ENCODE measurements around the gene ENO2. TPM values are rescaled to one million over a fixed set of nuclear protein-coding genes. Genes with fewer than 3 reads are reported as not detected.

Gene ENO2
- total RNA-seq, 1 donor from 2014 or later: 33.7 TPM

DNA sequence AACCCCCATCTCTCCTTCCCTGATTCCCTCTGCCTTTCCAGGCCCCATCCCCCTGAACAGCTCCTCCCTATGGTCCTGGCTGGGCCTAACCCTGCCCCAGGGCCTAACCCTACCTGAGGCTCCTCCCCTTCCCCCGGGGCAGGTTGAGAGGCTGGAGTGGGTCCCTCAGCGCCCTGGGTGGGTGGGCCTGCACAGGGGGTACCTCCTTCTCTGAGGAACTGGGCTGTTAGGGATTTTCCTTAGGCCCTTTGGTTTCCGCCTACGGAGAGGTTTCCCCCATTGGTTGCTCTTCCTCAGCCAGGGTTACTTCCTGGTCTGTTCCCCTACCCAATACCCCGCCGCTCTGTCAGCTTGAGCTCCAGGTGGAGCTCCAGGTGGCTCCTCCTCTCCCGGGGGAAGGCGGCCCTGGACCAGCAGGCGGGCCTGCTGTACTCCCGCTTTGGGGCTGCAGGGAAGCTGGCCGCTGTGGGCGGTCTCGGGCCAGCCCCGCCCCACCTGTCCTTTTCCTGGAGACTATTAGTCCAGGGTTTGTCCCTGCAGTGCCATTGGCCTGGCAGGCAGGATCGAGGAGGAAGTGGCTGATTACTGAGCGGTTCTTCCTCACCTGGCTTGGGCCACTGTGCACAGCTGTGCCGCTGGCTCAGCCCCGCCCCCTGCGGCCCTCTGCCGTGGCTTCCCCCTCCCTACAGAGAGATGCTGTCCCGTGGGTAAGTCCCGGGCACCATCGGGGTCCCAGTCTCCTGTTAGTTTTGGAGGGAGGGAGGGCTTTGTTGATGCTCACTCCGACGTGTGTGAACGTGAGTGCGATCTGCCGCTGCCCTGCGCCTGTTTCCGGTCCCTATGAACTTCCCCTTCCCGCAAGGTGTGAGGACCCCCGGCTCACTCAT, 31.9 kb downstream of the ENO2 start:
- no peaks in the 10 kb centered on the region for H3K27me3 ChIP-seq (ENCODE audit: control insufficient read depth, insufficient read depth, low read length)
- H3K4me3 ChIP-seq (ENCODE audit: low read depth, low read length): peak overlapping the region; percentile 60
- TF ChIP-seq, protein P1, sequence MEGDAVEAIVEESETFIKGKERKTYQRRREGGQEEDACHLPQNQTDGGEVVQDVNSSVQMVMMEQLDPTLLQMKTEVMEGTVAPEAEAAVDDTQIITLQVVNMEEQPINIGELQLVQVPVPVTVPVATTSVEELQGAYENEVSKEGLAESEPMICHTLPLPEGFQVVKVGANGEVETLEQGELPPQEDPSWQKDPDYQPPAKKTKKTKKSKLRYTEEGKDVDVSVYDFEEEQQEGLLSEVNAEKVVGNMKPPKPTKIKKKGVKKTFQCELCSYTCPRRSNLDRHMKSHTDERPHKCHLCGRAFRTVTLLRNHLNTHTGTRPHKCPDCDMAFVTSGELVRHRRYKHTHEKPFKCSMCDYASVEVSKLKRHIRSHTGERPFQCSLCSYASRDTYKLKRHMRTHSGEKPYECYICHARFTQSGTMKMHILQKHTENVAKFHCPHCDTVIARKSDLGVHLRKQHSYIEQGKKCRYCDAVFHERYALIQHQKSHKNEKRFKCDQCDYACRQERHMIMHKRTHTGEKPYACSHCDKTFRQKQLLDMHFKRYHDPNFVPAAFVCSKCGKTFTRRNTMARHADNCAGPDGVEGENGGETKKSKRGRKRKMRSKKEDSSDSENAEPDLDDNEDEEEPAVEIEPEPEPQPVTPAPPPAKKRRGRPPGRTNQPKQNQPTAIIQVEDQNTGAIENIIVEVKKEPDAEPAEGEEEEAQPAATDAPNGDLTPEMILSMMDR (IDR thresholded peaks at IDR 0.05; ENCODE audit: insufficient read depth, low read length, poor library complexity, severe bottlenecking): no peak
- DNase-seq (ENCODE audit: low read depth): peak; percentile 84
- H3K36me3 ChIP-seq (ENCODE audit: control insufficient read depth, insufficient read depth, low read length): no peaks in the 10 kb centered on the region

DNA sequence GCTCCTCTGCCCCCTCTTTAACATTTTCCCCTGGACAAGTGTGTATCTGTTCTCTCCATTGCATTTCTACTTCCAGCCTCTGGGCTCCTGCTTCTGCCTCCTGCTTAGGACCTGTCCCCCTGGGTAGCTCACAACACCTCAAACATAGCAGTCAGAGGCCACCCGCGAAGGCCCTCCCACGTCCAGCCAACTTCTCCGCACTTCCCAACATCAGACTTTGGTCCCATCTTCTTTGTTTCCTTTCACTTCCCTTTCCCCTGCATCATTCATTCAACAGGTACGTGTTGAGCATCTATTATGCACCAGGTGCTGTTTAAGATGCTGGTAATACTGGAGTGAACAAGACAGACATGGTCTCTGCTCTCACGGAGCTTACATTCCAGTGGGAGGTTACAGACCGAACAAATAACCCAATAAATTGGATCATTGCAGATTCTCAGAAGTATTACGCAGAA, 32.6 kb downstream of the ENO2 start:
- peak overlapping the region; percentile 60 for H3K4me3 ChIP-seq (ENCODE audit: low read depth, low read length)
- TF ChIP-seq, protein P1 (IDR thresholded peaks at IDR 0.05; ENCODE audit: insufficient read depth, low read length, poor library complexity, severe bottlenecking): no peak

DNA sequence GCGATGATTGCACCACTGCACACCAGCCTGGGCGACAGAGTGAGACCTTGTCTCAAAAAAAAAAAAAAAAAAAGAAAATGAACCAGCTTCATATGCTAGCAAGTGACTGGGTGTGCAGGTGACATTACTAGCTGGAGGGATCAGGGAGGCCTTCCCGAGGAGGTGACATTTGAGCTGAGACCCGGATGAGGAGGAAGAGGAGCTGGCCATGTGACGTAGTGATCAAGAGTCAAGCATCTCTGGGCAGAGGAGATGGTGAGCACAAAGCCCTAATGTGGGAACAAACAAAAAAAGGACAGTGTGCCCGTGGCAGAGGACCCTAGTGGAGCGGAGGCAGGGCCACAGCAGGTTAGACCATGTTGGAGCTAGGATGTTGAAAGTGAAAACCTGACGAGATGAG, 33.2 kb downstream of the ENO2 start:
- Histone ChIP-seq H3K4me3 (ENCODE audit: low read depth, low read length) (no peak overlapping the region), H3K36me3 (ENCODE audit: control insufficient read depth, insufficient read depth, low read length) (no peaks in the 10 kb centered on the region), H3K27me3 (ENCODE audit: control insufficient read depth, insufficient read depth, low read length) (no peaks in the 10 kb centered on the region)
- DNase-seq (ENCODE audit: low read depth): no peak
- TF ChIP-seq, protein P1 (IDR thresholded peaks at IDR 0.05; ENCODE audit: insufficient read depth, low read length, poor library complexity, severe bottlenecking): no peak

More for the DNA sequence above, 32.6 kb downstream of the ENO2 start:
- no peaks in the 10 kb centered on the region for H3K36me3 ChIP-seq (ENCODE audit: control insufficient read depth, insufficient read depth, low read length)
- H3K27me3 ChIP-seq (ENCODE audit: control insufficient read depth, insufficient read depth, low read length): no peaks in the 10 kb centered on the region
- no peak for DNase-seq (ENCODE audit: low read depth)

DNA sequence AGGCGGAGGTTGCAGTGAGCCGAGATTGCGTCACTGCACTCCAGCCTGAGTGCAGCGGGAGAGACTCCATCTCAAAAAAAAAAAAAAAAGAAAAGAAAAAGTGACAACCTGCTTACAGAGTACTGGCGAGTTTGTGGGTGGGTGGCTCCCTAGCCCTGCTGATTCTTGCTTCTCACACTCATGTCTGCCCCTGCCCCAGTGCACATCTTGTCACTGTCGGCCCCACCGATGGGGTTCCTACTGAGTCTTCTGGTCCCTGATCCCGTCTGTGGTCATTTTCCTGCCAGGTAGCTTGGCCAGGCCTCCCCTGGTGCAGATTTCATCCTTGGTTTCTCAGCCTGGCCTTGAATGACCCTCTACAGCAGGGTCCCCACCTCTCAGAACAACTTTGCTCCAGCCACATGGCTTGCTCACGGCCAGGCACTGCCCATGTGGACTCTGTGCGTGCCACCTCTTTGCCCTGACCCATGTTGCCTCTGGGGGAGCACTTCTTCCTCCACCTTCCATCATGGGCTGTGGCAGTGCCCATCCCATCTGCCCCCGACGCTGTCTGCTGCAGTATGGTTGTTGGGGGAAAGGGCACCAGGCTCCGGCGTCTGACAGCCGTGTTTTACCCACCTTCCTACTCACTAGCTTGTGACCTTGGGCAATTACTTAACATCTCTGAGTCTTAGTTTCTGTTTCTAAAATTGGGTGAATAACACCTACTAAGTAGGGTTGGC, 34.7 kb downstream of the ENO2 start:
- TF ChIP-seq, protein P1 (IDR thresholded peaks at IDR 0.05; ENCODE audit: insufficient read depth, low read length, poor library complexity, severe bottlenecking): no peak
- no peak for DNase-seq (ENCODE audit: low read depth)
- no peak overlapping the region for H3K4me3 ChIP-seq (ENCODE audit: low read depth, low read length)
- H3K27me3 ChIP-seq (ENCODE audit: control insufficient read depth, insufficient read depth, low read length): no peaks in the 10 kb centered on the region
- H3K36me3 ChIP-seq (ENCODE audit: control insufficient read depth, insufficient read depth, low read length): no peaks in the 10 kb centered on the region

DNA sequence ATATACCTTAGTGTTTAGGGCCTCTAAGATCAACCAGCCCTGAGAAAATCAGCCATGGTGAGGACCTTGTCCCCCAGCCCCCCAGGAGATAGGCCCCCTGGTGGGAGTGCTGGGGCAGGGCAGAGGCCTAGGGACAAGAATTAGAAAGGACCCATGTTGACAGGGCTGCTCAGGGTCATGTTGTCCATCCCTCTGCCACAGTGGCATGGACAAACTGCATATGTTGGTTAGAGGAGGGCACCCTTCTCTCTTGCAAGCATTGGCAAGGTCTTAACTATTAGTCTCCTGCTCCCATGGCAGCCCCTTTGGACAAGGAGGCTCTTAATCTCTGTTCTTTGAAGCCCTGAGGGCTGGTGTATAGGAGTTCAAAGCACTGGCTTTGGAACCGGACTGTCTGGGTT, 36.0 kb downstream of the ENO2 start:
- H3K4me3 ChIP-seq (ENCODE audit: low read depth, low read length): no peak overlapping the region
- TF ChIP-seq, protein P1 (IDR thresholded peaks at IDR 0.05; ENCODE audit: insufficient read depth, low read length, poor library complexity, severe bottlenecking): peak; percentile 27
- no peaks in the 10 kb centered on the region for H3K27me3 ChIP-seq (ENCODE audit: control insufficient read depth, insufficient read depth, low read length)
- no peaks in the 10 kb centered on the region for H3K36me3 ChIP-seq (ENCODE audit: control insufficient read depth, insufficient read depth, low read length)
- DNase-seq (ENCODE audit: low read depth): no peak

Measured in kidney epithelial cell (primary cell).